ENCODE results near the gene TRIM62.

The TRIM62 gene

DNA sequence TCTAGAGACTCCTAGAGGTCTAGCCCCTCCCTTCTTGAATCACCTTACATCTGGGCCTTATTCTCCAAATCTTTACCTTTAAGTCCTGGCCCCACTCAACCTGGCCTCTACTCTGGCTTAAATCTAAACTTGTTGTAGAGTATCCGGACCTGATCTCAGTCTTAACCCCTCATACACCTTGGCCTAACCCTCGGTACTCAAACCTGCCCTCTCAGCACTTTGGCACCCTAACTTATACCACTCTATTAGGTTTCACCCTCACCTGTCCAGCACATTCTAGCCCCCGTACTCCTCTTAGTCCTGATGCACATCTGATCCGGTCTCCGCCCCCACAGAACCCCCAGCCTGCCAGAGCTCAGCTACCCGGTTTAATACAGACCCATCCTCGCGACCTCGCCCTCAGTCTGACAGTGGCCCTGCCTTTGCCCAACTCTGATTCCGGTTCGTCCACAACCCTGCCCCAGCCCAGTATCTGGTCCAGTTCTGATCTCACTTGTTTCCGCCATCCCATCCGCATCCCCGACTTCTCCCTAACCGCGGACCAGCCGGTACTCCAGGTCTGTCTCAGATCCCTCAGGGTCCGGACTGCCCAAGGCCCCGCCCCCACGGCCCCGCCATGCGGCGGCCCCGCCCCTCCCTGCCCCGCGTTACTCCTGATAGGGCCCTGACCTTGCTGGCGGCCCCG lies 1.5 kb downstream of the TRIM62 start:
- DNase-seq: no peak

DNA sequence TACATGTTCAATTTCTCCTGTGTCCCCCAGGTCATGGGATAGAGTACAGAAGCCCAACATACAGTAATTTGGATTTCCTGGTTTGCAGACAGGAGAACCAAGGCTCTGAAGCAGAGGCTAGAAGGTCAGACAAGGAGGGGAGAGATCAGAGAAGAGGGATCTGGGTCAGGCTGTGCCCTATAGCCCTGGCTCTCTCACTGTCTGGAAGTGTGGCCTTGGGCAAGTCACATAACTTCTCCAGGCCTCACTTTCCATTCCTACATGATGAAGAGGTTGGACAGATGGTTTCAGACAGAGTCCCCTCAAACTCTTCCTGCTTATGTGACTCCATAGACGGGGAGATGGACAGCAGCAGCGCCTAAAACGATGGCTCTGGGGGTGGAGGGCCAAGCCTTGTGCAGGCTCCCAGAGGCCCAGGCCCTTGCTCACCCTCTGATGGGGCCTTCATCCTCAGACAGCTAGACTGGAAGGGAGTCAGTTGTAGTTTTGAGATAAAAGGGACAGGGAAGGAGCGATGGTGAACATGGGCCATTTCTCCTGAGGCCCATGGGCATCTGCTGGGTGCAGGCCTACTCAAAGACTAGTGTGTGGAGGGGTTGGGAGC lies 2.9 kb downstream of the TRIM62 start:
- DNase-seq: no peak

DNA sequence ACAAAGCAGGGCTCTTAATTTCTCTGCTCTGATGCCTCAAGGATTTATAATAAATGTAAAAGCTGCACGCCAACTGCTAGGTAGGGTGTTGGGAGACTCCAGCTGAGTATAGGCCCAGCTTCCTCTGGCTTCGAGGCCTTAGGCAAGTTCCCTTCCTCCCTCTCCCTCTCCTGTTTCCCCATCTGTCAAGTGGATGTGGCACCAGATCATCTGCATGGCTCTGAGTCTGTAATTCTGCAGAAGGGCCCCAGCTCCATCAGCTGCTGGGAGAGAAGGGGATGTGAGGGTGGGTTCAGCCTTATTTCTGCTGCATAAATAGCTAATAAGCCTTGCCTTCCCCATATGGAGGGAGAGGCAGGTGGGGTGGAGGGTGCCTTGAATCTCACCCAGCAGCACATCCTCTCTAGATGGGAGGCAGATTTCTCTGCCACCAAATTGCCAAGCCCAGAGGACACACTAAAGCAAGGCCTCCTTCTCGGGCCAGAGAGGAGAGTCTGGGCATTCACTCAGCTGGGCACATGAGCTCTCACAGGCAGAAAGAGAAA lies 3.8 kb downstream of the TRIM62 start:
- DNase-seq: no peak

DNA sequence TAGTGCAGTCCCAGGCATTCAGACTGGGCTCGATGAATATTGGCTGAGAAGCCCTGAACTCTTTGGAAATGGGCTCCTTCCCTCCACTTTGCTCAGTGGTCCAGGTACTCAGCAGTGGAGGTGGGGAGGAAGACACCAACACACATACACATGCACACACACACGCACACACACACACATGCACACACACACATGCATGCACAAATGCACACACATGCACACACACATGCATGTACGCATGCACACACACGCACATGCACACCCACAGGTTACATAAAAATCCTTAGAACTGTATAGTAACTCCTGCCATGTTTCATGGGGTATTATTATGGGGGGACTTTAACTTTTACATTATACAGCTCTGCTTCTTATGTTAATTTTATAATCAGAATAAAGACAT lies 5.0 kb downstream of the TRIM62 start:
- DNase-seq: no peak

DNA sequence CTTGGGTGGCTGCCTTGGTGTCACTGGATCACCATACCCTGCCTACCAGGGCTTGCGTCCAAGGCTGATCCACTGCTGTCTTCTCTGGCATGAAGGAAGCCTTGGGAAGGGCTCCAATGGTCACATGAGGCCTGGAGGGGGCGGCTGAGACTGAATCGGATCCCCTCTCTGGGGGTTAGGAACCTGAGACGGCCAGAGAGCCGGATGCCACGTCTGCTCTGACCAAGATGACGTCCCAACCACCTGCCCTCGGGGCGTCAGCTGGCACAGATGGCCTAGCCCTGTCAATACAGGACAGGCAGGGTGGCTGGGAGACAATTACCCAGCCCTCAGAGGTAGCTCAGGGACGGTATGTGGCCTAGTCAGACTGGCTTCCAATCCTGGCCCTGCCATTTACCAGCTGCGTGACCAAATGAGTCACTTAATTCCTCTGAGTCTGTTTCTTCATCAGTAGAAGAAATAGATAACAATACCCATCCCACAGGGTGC lies 5.4 kb downstream of the TRIM62 start:
- no peak for DNase-seq

DNA sequence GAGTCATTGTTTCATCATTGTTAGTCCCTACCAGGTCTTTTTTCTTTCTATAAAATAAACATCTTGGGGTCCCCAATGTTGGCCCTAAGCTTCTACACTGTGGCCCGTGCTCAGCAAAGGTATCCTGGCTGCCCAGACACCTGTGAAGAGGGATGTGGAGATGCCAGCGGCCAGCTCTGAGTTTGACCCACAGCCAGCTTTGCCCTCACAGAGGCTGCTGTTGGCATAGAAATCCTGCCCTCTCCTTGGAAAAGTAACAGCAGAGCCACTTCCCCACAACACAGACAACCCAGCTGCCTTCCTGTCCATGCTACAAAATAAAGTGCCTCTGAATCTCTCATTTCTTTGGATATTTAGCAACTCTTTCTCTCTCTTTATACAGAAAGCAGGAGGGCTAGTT lies 6.0 kb downstream of the TRIM62 start:
- DNase-seq: no peak

DNA sequence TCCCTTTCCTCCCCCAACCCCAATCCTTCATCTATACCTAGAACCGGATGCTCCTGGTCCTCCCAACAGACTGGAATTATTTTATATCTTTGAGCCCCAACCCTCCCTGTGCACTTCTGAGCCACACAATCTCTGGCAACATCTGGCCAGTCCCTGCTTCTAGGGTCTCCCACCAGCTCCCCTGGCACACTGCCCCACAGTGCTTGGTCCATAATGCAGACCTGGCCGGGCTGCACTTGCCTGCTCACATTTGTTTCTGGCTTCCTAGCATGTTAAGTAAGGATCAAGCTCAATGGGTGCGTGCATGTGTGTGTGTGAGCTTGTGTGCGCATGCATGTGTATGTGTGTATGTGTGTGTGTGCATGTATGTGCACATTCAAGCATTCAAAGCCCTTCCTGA lies 8.8 kb downstream of the TRIM62 start:
- DNase-seq: no peak

DNA sequence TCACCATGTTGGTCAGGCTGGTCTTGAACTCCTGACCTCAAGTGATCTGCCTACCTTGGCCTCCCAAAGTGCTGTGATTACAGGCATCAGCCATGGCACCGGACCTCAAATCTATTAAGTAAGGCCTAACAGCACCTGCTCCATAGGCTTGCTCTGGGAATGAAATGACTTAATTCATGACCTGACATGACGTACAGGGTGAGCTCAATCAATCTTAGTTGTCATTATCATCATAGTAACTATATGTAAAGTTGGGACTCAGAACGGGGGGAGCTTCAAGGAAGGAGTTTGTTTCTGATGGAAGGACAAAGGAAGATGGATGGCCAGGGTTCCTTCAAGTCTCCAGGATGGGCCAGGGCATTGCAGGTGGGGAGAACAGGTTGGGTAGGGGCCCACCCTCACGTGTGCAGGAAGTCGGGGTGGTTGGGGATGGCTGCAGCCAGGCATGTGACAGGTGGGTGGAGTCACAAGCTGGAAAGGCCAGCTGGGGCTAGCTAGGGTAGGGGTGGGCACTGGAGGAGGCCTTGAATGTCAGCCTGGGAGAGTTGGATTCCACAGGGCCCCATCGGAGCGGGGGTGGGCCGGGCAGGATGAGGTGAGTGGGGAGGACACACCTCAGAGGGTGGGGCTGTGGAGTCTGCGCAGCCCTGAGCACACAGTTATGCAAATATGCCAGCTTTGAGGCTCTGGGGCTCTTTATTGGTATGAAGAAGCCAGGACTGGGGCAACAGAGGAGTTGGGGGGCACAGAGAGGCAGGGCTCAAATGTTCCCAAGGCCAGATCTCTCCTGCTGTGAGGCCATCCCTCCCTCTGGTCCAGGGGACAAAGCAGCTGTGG lies 9.6 kb downstream of the TRIM62 start:
- no peak for DNase-seq

DNA sequence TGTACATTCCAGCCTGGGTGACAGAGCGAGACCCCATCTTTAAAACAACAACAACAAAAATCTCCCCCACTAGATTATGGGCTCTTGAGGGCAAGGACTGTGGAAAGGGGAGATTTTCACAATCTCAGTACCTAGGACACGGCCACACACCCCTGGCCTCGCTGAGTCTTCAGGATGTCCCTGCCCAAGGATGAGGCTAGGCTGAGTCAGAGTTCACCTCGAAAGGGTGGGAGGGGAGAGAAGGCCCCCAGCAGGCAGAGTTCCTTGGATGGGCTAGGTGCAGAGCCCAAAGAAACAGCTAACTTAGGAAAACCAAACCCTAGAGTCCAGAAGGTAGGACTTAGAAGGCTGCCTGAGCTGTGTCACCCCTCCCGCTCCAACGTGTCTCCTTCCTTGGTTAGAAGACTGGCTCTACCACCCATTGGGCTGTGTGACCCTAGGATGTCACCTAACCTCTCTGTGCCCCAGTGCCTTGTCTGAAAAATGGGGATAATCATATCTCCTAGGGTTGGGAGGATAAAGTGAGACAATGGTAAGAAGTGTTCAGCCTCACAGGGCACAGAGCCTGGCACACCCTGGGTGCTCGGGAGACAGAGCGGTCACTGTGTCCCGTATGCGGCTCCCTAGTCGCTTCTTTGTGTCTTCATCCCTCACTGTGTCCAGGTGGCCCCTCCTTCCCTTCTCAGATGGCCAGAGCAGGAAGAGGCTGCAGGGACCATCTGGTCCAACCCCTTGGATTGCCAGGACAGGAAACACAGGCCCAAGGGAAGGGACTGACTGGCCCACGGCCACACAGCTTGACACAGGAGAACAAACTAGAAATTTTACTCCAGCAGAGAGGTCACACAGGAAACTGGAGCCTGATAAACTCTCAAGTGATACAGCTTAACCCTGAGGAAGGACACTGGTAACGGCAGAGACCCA lies 11.2 kb downstream of the TRIM62 start:
- DNase-seq: no peak

DNA sequence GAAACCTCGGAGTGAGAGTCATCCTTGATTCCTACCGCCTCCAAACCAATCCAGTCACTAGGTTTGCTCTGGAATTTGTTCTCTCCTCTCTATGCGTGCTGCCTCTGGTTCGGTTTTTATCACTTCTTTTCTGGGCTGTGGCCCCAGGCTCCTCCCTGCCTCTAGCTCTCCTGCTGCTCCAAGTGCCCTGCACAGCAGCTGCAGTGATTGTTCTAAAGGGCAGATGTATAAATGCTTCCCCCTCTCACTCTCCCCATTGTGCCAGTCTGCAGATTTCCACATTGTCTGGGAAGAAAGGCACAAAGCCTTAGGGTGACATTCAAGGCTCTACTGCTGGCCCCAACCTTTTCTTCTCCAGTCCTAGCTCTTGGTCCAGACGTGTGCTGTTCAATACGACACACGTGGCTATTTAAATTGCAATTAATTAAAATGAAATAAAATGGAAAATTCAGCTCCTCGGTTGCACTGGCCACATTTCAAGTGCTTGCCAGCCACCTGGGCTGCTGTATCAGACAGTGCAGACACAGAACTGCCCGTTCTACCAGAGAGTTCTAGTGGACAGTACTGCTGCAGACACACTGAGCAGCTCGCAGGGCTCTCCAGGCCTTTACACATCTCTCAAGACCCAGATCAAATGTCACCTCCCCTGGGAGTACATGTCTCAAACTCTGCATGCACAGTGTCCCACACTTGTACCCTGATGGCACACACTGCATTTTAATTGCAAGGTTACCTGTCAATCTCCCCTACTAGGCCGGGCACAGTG lies 12.4 kb downstream of the TRIM62 start:
- DNase-seq: no peak

DNA sequence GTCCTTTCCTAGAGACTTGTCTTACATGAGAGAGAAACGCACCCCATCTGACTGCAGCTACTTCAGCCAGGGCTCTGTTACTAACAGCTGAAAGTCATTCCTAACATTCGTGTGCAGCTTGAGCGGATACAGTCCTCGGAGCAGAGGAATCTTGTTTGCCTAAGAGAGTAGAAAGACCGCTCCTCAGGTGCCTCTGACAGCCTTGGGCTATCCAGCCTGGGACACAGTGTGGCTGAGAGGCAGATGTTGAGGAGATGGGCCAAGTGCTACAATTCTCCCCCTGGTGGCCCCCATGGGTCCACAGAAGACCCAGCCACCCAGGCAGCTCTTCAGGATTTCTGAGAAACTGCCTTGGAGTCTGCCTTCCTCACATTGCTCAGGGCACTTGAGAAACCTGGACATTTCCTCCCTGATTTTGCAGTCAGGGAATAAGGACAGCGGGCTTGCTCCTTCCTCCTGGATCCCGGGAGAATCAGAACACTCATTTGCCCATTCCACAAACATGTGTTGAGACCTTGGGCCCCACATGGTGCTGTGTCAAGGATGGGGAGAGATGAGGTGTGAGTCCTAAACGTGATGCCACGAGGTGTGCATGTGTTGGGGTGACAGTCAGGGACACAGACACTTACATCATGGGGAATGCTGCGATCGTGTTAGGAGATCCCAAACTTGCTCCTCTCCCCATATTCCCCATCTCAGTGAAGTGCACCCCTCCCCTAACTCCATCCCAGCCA lies 13.1 kb downstream of the TRIM62 start:
- DNase-seq: no peak

DNA sequence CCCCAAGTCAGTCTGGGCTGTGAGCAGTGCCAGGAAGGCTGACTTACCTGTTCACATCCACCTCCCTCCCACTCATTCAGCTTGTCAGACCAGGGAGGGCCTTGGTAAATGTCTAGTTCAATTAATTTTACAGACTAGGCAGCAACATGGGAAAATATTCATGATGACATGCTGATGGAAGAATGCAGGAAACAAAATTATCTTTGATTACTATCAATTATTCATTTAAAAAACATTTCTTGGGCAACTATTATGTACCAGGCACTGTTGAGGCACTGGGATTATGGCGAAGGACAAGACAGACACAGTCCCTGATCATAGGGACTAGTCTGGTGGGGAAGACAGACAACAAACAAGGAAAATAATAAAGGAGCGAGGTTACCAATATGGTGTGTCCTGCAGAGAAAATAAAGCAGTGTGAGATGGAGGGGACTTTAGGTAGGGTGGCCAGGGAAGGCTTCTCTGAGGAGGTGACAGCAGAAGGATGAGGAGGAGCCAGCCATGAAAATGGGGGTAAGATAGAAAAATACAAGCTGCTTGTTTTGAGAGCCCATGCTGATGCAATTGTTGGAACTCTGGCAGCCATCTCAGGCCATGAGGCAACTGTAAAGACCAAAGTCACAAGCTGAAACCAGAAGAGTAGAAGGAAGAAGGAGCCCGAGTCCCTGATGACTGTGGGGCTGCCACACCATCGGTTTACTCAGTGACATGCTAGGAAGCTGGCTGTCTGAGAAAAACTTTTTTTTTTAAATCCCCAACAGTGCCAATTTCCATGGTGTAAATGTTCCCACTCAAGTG lies 14.0 kb downstream of the TRIM62 start:
- DNase-seq: no peak

DNA sequence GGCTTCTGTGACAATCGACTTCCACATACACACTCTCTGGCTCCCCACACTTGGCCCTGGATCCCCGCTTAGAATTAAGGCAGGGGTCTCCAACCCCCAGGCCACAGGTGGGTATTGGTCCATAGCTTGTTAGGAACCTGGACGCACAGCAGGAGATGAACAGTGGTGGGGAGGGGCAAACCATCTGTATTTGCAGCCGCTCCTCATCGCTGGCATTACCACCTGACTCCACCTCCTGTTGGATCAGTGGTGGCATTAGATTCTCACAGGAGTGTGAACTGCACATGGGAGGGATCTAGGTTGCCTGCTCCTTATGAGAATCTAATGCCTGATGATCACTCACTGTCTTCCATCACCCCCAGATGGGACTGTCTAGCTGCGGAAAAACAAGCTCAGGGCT lies 16.0 kb downstream of the TRIM62 start:
- DNase-seq: no peak

DNA sequence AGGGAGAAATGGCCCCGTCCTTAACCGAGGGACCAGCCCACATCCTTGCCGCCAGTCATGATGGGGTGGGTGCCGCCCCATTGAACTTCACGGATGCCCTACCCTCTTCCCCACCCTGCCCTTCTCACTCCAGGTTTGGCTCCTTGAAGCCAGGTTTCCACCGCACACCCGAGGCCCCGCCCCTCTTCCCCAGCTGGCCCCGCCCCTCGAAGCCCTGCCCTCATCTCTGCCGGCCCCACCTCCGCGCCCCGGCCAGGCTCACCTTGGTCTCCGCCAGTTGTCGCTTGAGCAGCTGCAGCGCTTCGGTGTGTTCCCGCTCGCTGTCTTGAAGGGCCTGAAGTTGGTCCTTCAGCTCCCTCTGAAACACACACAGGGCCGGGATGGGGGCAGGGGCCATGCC lies 16.6 kb downstream of the TRIM62 start:
- DNase-seq: no peak

DNA sequence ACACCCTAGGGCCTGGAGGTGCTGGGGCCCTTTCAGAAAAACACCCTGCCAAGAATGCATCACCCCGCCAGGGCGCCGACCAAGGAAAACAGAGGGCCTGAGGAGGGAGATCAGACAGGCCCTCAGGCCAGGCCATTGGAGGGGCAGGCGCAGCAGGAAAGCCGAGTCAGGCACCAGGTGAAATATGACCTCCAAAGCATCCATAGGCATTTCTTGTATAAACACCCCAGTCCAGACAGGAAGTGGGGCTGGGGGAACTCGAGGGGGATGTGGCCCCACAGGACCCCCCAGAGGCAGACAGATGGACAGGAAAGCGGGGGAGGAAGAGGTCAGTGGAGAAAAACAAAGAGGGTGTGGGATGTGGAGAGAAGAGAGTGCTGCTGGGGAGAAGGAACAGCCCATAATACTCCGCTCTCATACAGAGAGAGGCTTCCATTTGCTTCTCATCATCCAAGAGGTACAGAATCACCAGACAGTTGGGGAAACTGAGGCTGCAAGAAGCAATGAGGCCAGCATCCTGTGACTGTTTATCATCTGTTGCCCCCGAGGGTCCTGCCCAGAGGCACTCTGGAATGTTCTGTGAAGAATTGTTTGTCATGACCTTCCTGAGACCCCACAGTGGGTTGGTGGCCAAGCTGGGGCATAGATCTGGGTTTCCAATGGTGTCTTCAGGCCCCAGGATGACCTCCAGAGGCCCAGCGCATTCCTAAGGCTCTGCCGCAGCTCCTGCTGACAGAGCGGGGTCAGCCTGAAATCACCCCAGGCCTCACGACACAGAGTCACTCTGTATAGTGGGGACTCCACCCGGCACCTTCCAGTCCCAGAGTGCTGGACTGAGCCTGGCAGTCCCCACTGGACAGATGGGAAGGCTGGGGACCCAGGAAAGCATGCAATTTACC lies 18.0 kb downstream of the TRIM62 start:
- DNase-seq: no peak

DNA sequence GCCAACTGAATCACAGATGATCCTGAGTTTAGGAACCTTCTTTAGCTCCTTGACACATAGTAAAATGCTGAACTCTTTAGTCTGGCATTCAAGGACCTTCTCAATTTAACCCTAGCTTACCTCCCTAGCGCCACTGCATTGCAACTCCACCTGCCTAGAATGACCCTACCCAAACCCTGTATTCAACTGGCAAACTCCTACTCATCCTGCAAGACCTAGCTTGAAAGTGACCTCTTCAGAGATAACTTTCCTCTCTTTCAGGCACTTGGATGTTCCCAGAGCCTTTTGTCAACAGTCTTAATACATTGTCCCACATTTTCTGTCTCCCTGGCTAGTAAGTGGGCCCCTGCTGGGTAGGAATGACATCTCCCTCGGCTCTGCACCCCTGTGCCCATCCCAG lies 19.7 kb downstream of the TRIM62 start:
- no peak for DNase-seq

DNA sequence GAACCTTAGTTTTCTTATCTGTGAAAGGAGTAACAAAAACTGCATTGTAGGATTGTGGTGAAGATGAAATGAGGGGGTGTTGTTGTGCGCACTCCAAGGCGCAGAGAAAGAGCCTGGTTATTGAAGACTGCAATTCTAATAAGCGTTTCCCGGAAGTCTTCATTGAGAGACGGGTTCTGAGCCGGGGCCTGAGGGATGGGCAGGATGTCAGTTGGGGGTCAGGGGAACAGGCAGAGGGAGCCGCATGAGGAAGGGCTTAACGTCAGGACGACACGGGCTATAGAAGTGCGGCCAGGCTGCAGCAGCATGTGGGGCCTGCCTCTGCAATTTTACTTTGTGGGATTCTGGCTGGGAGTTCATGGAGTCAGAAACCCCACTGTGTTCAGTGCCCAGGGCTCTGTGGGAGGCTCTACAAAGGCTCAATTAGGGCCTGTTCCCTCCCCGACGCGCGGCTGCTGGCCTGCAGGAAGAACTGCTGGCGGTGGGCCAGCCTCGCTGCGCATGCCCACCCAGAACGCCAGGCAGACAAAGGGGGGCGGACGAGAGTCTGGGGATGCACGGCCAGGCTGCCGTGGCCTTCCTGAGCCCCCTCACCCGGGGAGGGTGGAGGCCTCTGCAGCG lies 20.7 kb downstream of the TRIM62 start:
- DNase-seq: no peak

DNA sequence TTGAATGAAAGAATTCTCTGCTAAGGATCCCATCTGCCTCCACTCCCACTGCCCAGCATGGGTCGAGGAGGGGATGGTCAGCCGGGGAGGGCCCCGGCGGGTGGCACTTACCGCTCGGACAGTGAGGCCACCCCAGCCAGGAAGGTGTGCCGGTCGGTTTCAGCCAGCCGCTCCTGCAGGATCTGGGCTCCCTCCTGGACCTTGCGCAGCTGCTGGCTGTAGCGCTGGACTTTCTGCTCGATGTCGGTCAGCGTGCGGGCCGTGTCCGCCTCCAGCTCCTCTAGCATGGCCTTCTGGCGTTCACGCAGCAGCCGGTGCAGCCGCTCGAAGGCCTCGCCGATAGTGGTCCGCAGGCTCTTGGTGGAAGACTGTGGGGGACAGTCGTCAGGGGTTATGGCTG lies 22.3 kb downstream of the TRIM62 start:
- DNase-seq: no peak

DNA sequence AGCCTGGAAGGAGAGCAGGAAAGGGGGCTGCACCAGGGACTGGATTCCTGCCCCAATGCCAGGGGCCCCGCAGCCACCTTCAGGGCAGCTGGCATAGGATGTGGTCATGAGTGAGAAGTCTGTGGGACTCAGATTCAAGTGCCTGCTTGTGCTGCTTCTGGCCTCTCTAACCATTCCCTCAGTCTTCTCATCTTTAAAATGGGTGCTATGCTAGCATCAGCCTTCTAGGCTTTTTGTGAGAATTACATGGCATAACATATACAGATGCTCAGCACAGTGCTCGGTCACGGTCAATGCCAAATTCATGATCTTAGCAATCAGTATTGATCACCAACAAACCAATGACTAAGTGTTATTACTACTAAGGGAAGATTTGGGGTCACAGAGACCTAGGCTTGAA lies 23.5 kb downstream of the TRIM62 start:
- no peak for DNase-seq

Measured in NCI-H2171 (cell line).